Measurements from ENCODE around the gene C16orf89. TPM values are rescaled to one million over a fixed set of nuclear protein-coding genes. Genes with fewer than 3 reads are reported as not detected.

Gene C16orf89
- total and polyA plus RNA-seq, 10 of the 15 experiments (the other 5 are each of a cell fraction or from before 2014, with no cell fraction given), result not detected

GRCh38 chr16:5062051-5062450 is 3.7 kb downstream of the C16orf89 start (continued):
- no peak for TF ChIP-seq IRF3 (IDR thresholded peaks at IDR 0.05)
- TF ChIP-seq E4F1 (IDR thresholded peaks at IDR 0.05; ENCODE audit: borderline replicate concordance, partially characterized antibody), result no peak
- no peak for TF ChIP-seq CHD1 (IDR thresholded peaks at IDR 0.05; ENCODE audit: low read depth, low read length)
- TF ChIP-seq STAT3 (IDR thresholded peaks at IDR 0.05; ENCODE audit: low read depth, low read length), result no peak
- TF ChIP-seq NBN (IDR thresholded peaks at IDR 0.05), result no peak
- TF ChIP-seq ZNF384 (IDR thresholded peaks at IDR 0.05; ENCODE audit: borderline replicate concordance, low read depth, low read length), result no peak
- TF ChIP-seq SIX5 (IDR thresholded peaks at IDR 0.05; ENCODE audit: low read depth, low read length, severe bottlenecking), result no peak
- peak; percentile 84 for TF ChIP-seq IKZF1 (conservative IDR thresholded peaks at IDR 0.05)
- TF ChIP-seq BCLAF1 (IDR thresholded peaks at IDR 0.05), result no peak
- TF ChIP-seq REST (IDR thresholded peaks at IDR 0.05; ENCODE audit: low read depth, low read length), result no peak
- TF ChIP-seq HSF1 (IDR thresholded peaks at IDR 0.05; ENCODE audit: low read depth, low read length), result no peak
- peak; percentile 80; the same call in 1 of the 2 replicates for TF ChIP-seq TCF12 (IDR thresholded peaks at IDR 0.05; ENCODE audit: low read depth, low read length)
- TF ChIP-seq PAX5 (IDR thresholded peaks at IDR 0.05; ENCODE audit: borderline replicate concordance, low read depth, low read length), result peak; percentile 93
- TF ChIP-seq POLR2AphosphoS5 (IDR thresholded peaks at IDR 0.05; ENCODE audit: low read length), result no peak
- 0 out of 2 replicates have a peak, but pooled peaks have one; percentile 27 for TF ChIP-seq NR2F1 (conservative IDR thresholded peaks at IDR 0.05)
- TF ChIP-seq CBX3 (IDR thresholded peaks at IDR 0.05; ENCODE audit: borderline replicate concordance, low read depth), result no peak
- TF ChIP-seq LARP7 (IDR thresholded peaks at IDR 0.05), result no peak
- no peak for TF ChIP-seq PAX8 (IDR thresholded peaks at IDR 0.05)
- TF ChIP-seq ETV6 (conservative IDR thresholded peaks at IDR 0.05 in 1 of 2, IDR thresholded peaks at IDR 0.05 in 1 of 2; ENCODE audit: borderline replicate concordance in 1 of 2, low read depth in 1 of 2), result no peak
- no peak for TF ChIP-seq POLR2AphosphoS2 (IDR thresholded peaks at IDR 0.05; ENCODE audit: low read depth, low read length)
- TF ChIP-seq GATAD2B (conservative IDR thresholded peaks at IDR 0.05; ENCODE audit: low read depth), result no peak

Measured in GM12878 (cell line).